SKM-1 treated with dmso at 0.1 percent for 144 hours (cell line): ENCODE measurements around the gene FCHSD2.
"Not testable (repeated sequence)": the region's sequence is repeated elsewhere in the genome, so short reads cannot be mapped to it uniquely, and the experiment has no call there.

Experiments
- DNase-seq: peaks from one replicate; lab custom pipeline; 2025; ENCODE audit not compliant: unreplicated experiment; lab: John Stamatoyannopoulos, UW

FCHSD2 gene

DNA sequence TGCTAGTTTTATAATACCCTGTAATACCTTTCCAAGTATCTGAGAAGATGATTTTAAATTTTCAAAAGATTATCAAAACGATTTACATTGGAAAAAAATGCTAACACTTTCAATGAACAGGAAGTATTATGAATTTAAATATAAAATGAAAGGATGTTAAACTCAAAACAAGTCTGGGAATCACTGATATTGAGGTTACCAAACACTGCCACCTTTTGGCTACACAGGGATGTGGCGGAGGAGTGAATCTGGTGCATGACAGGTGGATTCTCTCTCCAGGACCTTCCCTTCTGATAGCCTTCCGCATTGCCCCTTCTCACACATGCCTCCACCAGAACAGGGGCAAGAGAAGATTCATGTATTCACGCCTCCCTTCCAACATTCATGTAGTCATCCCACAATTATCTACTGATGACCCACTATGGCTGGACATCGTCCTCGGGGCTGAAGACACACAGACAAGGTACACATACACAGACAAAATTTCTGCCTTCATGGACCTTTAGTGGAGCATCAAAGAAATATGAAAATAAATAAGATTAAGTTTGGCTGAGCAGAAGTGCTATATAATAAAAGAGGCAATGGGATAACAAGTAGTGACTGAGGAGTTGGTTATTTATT is 293.2 kb downstream of the FCHSD2 start:
- DNase-seq: peak; percentile 25

DNA sequence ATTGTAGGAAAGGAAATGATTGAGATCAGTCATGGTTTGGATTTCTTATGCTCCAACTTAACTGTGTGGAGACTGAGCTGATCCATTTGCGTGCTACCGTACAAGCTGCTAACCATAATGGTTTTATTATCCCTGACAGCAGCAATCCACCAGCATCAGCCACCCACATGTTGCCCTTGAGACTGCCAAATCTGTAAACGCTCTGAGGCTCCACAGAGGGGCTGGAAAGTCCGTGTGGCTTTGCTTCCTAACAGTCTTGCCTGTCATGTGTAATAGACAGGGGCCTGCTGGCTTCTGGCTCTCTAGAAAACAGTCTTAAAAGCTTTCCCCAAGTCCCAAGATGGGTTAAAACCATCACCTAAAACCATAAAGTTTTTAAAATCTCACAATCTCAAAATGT is 297.8 kb downstream of the FCHSD2 start:
- DNase-seq: no peak

- DNase-seq: no peak
Observed at GRCh38 chr11:72842653-72843330, 299.3 kb downstream of the FCHSD2 start.

DNA sequence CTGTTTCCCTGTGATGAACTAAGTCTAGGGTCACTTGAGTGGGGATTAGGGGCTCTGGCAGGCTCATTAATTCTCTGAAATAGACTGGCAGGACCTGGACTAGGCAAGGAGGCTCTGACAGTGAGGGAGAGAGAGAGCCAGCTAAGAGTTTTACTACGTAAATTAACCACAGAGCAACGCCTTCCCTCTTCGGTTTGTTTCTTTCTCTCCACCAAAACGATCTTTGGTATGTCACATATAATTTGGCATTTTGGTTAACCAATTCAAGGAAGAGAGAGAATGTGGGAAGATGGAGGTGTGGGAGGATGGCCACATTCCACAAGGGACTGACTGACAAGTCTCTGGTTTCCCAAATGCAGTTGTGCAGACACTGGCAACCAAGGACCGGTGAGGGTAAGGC is 300.0 kb downstream of the FCHSD2 start:
- no peak for DNase-seq

GRCh38 chr11:72841397-72841796 is 300.7 kb downstream of the FCHSD2 start:
- no peak for DNase-seq

GRCh38 chr11:72840780-72841179 is 301.3 kb downstream of the FCHSD2 start:
- no peak for DNase-seq

GRCh38 chr11:72838691-72839305 is 303.3 kb downstream of the FCHSD2 start:
- DNase-seq: no peak

DNA sequence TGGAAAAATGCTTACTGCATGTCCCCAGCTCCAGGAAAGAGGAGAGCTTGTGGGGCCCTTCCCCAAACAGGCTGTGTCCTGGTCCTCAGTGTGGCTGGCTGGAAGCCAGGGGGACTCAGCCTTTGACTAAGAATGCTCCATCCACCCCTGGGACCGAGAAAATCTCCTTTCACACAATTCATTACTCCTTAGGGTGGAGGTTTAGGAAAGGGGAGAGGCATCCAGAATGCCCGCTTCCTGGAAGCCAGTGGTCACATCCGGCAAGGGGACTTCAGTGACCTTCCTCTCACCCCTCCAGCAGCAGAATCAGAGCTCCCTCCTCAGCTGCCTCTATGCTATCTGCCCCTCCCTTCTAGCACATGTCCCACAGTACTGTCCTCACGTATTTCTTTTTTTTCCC is 306.0 kb downstream of the FCHSD2 start:
- DNase-seq: no peak

DNA sequence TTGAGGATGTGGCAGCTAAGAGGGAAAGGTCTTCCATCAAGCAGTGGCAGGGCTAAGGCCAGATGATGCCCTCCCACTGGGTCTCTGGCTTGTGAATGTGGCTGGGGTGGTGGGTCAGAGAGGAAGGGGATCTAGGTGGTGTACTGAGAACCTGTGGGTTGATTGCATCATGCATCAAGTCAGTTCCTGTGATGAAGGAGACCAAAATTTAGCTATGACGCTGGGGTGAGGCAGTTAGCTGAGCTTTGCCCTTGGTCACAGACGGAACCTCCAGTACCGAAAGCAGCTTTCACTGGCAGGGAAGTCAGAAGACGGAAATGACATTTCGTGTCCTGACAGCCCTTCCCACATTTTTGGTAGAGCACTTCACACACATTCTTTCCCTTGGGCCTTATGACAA is 307.2 kb downstream of the FCHSD2 start:
- DNase-seq: no peak

GRCh38 chr11:72833811-72834493 is 308.2 kb downstream of the FCHSD2 start:
- no peak for DNase-seq

DNA sequence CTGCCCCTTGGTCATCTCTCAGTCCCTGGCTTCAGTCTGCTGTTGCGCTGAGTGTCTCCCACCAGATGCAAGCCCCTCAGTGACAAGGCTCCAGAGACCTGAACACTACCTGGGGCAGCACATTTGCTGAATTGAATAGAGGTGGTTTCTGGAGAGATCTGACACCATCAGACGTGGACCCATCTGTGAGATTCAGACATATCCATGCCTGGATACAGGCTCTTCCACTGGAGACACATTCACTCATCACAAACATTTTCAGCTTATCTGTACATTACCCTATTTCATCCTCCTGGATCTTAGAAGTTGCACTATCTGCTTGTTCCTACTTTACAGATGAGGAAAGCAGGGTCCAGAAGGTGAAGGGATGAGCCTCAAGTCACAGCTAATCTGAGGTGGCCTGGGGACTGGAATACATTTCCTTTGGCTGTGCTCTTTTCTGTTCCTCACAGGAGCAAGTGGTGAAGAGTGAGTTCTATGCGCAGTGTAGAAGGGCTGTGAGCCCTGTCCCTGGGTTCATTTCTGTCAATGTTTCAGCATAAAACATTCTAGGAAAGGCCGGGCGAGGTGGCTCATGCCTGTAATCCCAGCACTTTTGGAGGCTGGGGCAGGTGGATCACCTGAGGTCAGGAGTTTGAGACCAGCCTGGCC is 308.9 kb downstream of the FCHSD2 start:
- no peak for DNase-seq

DNA sequence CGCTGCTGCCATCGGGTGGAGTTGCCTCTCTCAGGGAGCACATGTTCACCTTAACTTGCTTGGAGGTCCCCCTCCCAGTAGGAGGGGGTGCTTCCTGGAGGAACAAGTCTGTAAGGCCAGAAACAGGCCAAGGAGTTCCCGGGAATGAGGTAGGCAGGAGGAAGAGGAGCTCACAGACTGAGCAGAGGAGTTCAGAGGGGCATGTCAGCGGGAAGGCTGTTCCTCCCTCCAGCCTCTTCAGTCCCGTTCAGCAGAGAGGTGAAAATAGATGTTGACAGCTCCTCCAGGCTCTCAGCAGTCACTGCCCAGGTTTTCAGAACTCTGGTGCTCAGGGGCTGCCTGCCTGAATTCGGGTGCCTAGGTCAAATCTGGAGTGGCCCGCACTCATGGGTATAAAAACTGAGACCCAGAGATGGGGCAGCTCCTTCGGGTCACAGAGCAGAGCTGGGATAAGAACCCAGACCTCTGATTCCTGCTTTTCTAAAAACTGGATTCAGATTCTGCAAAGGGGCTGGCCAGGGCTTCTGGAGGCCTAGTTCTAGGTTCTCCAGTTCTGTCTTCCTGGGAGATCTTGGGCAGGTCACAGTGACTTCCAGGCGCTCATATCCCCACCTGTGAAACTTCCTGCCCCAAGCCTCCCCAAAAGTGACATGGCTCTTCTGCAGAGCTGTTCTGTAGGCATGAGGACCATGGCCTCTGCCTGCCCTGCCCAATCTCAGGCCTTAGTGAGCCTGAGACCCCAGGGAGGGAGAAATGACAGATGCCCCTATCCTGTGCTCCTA is 309.6 kb downstream of the FCHSD2 start:
- no peak for DNase-seq

DNA sequence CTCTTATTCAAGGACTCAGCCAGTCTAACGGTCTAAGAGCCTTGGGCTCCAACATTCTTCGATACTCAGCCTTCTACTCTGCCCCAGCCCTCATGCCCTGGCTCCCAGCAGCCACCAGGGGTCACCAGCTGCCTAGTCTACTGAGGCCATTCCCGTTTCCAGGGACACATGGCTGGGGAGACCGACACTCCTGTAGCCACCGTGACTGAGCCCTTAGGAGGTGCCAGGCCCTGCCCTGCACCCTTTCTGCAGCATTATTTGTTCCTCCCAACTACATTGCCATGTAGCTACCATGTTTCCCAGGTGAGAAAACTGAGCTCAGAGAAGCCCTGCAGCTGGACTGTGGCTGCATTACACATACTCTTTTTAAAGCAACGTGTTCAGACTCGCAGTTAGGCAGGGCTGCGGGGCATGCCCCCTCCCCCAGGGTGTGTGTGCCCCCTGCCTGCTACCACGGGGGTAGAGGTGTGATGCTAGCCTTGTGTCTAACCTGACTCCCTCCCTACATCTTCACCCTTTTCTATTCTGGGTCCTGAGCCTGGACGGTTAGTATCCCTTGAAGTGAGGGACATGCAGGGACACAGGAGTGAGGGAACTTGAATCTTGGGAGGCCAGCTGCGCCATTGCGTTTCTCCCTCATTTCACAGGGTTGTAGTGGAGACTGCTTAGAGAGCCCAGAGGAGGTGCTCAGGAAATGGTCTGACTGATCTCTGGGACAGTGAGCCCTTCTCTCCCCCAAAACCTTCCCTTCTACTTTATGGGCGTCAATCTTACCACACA is 310.4 kb downstream of the FCHSD2 start:
- peak; percentile 55 for DNase-seq

DNA sequence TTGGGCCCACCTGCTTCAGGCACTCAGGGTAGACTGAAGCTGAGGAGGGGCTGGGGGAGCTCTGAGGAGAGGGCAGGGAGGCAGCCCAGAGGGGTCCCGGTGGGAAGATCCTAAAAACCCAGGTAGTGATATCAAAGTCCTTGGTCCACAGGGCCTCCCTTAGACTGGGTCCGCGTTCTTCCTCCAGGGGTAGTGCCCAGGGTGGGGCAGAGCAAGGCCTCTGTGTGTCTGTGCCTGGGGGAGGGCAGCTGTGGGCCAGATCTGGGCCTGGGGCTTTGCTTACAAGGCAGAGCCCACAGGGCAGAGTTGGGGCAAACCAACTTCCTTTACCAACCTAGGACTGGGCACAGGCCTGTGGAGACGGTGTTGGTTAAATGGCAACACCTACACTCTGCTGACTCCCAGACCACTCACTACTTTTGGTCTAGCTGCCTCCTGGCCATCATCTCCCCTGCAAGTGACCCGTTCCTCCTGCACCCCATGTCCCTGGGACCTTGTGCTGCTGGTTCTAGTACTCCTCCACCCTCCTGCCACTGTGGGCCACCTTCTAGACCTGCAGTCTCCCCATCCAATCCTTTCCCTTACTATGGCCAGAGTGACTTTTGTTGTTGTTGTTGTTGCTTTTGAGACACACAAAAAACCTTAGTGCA is 312.1 kb downstream of the FCHSD2 start:
- no peak for DNase-seq

- no peak for DNase-seq
Observed at GRCh38 chr11:72829178-72829577, 312.9 kb downstream of the FCHSD2 start.

DNA sequence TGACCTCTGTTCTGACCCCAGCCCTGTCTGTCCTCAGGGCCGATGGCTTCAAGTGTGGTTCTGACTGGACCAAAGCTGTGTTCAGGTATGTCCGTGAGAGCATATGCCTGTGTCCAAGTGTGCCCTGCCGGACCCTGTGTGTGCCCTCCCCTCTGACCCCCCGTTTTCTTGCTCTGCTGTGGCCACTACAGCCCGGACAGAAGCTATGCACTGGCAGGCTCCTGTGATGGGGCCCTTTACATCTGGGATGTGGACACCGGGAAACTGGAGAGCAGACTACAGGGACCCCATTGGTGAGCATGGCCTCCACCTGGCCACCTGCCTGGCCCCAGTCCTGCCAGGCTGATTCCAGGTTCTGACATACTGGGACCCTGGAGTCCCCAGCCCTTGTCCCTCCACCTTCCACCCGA is 313.4 kb downstream of the FCHSD2 start:
- DNase-seq: peak; percentile 60

DNA sequence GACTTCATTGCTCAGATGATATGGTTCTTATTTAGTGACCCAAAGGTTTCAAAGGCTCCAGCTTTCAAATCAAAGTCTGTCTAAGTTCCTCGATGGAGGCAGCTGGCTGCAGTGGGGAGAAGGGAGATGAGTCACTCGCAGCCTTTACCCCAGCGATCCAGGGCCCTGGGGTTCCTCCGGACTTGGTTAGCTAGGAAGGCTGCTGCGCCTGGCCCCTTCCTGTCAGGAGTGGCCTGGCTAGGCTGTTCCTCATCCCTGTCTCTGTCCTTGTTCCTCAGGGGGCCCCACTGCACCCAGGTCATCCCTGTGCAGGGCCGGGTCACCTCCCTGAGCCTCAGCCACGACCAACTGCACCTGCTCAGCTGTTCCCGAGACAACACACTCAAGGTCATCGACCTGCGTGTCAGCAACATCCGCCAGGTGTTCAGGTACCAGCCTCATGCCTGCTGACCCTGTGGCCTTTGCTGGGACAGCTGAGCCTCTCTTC is 314.0 kb downstream of the FCHSD2 start:
- DNase-seq: no peak

DNA sequence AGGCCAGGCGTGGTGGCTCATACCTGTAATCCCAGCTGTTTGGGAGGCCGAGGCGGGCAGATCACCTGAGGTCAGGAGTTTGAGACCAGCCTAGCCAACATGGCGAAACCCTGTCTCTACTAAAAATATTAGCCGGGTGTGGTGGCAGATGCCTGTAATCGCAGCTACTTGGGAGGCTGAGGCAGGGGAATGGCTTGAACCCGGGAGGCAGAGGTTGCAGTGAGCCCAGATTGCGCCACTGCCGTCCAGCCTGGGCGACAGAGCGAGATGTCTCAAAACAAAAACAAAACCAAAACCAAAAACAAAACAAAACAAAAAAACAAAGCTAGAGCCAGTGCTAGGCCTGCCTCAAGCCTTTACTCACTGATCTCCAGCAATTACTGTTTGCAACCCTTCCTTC is 314.5 kb downstream of the FCHSD2 start:
- DNase-seq: not testable (repeated sequence)

GRCh38 chr11:72826942-72827480 is 315.1 kb downstream of the FCHSD2 start:
- no peak for DNase-seq
